Ishikawa (cell line): ENCODE data around the gene CADM2.

Source experiments
- CEBPB ChIP-seq: IDR thresholded peaks from 2 replicates; pipeline ENCODE4 v1.6.1; 2012
- CREB1 ChIP-seq: IDR thresholded peaks from 2 replicates; pipeline ENCODE4 v1.6.1; 2012; ENCODE audit warnings: low read depth
- EP300 ChIP-seq: IDR thresholded peaks from 2 replicates; pipeline ENCODE4 v1.6.1; 2012; ENCODE audit warnings: borderline replicate concordance
- NFIC ChIP-seq: IDR thresholded peaks from 2 replicates; pipeline ENCODE4 v1.6.1; 2012
- TAF1 ChIP-seq: IDR thresholded peaks from 2 replicates; pipeline ENCODE4 v1.6.1; 2012; ENCODE audit warnings: low read depth, mild to moderate bottlenecking
- TCF12 ChIP-seq: IDR thresholded peaks from 2 replicates; pipeline ENCODE4 v1.6.1; 2012; ENCODE audit warnings: low read depth
- YY1 ChIP-seq: IDR thresholded peaks from 2 replicates; pipeline ENCODE4 v1.6.1; 2012; ENCODE audit warnings: low read depth

- no peak for TF ChIP-seq YY1
- TF ChIP-seq TAF1, result no peak
- no peak for TF ChIP-seq TCF12
- no peak for TF ChIP-seq EP300
- TF ChIP-seq CEBPB, result no peak
- no peak for TF ChIP-seq CREB1
- TF ChIP-seq NFIC, result no peak
These were observed 880.1 kb downstream of the CADM2 start for GRCh38 chr3:85838921-85839320.
